ENCODE data around the gene RCL1. TPM values are rescaled to one million over a fixed set of nuclear protein-coding genes. Genes with fewer than 3 reads are reported as not detected.
A peak's percentile ranks its signal among the peaks of the same experiment; 100 is the strongest.

RCL1 gene
- total RNA-seq, 2 experiments from 2014 or later, result 16.8 TPM

- Mint-ChIP-seq H3K36me3 (ENCODE audit: low read depth) (peaks cover 7% of the 10 kb centered on the region), H3K27ac (no peak overlapping the region), H3K9me3 (ENCODE audit: insufficient read depth) (no peaks in the 10 kb centered on the region), H3K4me1 (ENCODE audit: low read depth) (peaks cover 31% of the 10 kb centered on the region), H3K27me3 (ENCODE audit: low read depth) (no peaks in the 10 kb centered on the region), H3K4me3 (no peak overlapping the region)
- no peak for ATAC-seq
- ChIA-PET CTCF (interaction anchor here (0.7 to 1.5 kb wide), 5 partner anchors 32 to 142 kb away, joined by 3 to 5 read pairs (median 3); no protein-coding TSS in a partner anchor), POLR2A (interaction anchor here (0.5 kb wide), 1 partner anchor 1044 kb away, joined by 3 read pairs; no protein-coding TSS in a partner anchor)
- DNase-seq, result no peak
Measured at GRCh38 chr9:4798281-4799032, 5.7 kb downstream of the RCL1 start.

GRCh38 chr9:4799033-4799430 lies 6.3 kb downstream of the RCL1 start:
- H3K4me1 Mint-ChIP-seq (ENCODE audit: low read depth), result peaks cover 26% of the 10 kb centered on the region
- DNase-seq, result no peak
- H3K4me3 Mint-ChIP-seq, result no peak overlapping the region
- peaks cover 12% of the 10 kb centered on the region for H3K36me3 Mint-ChIP-seq (ENCODE audit: low read depth)
- ChIA-PET CTCF (interaction anchor here (1.5 kb wide), 1 partner anchor 125 kb away, joined by 4 read pairs; no protein-coding TSS in a partner anchor), POLR2A (no interaction called here)
- H3K27ac Mint-ChIP-seq, result no peak overlapping the region
- ATAC-seq, result no peak
- H3K27me3 Mint-ChIP-seq (ENCODE audit: low read depth), result no peaks in the 10 kb centered on the region
- no peaks in the 10 kb centered on the region for H3K9me3 Mint-ChIP-seq (ENCODE audit: insufficient read depth)

- Mint-ChIP-seq H3K4me1 (ENCODE audit: low read depth) (peaks cover 19% of the 10 kb centered on the region), H3K27me3 (ENCODE audit: low read depth) (no peaks in the 10 kb centered on the region), H3K4me3 (no peak overlapping the region), H3K27ac (no peak overlapping the region), H3K9me3 (ENCODE audit: insufficient read depth) (no peaks in the 10 kb centered on the region), H3K36me3 (ENCODE audit: low read depth) (peaks cover 13% of the 10 kb centered on the region)
- ChIA-PET POLR2A (no interaction called here), CTCF (no interaction called here)
- DNase-seq (no peak), ATAC-seq (no peak)
Measured at GRCh38 chr9:4799775-4800174, 7.0 kb downstream of the RCL1 start.

DNA sequence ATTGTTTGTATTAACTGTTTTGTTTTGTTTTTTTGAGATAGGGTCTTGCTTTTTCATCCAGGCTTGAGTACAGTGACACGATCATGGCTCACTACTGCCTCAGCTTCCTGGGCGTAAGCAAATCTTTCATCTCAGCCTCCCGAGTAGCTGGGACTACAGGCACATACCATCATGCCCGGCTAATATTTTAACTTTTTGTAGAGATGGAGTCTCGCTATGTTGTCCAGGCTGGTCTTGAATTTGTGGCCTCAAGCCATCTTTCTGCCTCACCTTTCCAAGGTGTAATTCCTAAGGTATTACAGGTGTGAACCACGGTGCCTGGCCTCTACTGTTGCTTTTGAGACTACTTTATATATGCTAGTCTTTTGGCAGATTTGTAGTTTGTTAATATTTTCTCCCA lies 8.4 kb downstream of the RCL1 start:
- Mint-ChIP-seq H3K27ac (no peak overlapping the region), H3K4me1 (ENCODE audit: low read depth) (peaks cover 17% of the 10 kb centered on the region), H3K36me3 (ENCODE audit: low read depth) (peaks cover 26% of the 10 kb centered on the region), H3K9me3 (ENCODE audit: insufficient read depth) (peaks cover 9% of the 10 kb centered on the region), H3K4me3 (no peak overlapping the region), H3K27me3 (ENCODE audit: low read depth) (no peaks in the 10 kb centered on the region)
- ChIA-PET CTCF (no interaction called here), POLR2A (no interaction called here)
- ATAC-seq, result no peak
- no peak for DNase-seq

GRCh38 chr9:4803670-4804530 lies 11.2 kb downstream of the RCL1 start:
- H3K27me3 Mint-ChIP-seq (ENCODE audit: low read depth), result no peaks in the 10 kb centered on the region
- peaks cover 24% of the 10 kb centered on the region for H3K9me3 Mint-ChIP-seq (ENCODE audit: insufficient read depth)
- ATAC-seq, result no peak
- no peak overlapping the region for H3K4me3 Mint-ChIP-seq
- DNase-seq, result no peak
- ChIA-PET CTCF (no interaction called here), POLR2A (interaction anchor here (0.5 to 0.7 kb wide), 2 partner anchors 14 to 218 kb away, joined by 3 to 4 read pairs; no protein-coding TSS in a partner anchor)
- H3K4me1 Mint-ChIP-seq (ENCODE audit: low read depth), result peaks cover 9% of the 10 kb centered on the region
- peaks cover 48% of the 10 kb centered on the region for H3K36me3 Mint-ChIP-seq (ENCODE audit: low read depth)
- H3K27ac Mint-ChIP-seq, result no peak overlapping the region

DNA sequence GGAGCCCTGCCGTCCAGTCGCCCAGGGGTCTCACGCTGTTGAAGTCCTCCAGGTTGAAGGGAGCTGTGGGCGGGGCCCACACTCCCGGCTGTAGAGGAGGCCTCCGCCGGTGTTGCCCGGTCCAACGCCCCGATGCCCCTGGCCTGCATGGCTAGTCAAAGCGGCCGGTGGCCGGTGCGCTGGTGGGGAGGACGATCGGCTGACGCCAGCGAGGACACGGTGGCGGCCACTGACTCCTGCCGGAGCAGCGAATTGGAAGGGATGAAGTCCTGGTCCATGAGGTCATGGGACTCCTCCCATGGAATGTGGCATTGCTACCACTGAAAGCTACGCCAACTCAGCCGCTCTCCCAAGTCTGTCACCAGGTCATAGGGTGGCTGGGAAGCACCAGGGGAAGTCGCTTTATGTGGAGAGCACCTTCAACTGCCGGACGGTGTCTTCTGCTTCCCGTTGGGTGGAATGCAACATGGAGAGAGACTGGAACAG lies 11.8 kb downstream of the RCL1 start:
- Mint-ChIP-seq H3K4me1 (ENCODE audit: low read depth) (peaks cover 6% of the 10 kb centered on the region), H3K27ac (no peak overlapping the region), H3K36me3 (ENCODE audit: low read depth) (peaks cover 53% of the 10 kb centered on the region), H3K27me3 (ENCODE audit: low read depth) (no peaks in the 10 kb centered on the region), H3K4me3 (no peak overlapping the region), H3K9me3 (ENCODE audit: insufficient read depth) (peaks cover 24% of the 10 kb centered on the region)
- CTCF ChIA-PET, result interaction anchor here (1.0 kb wide), 1 partner anchor 42 kb away, joined by 3 read pairs; no protein-coding TSS in a partner anchor
- DNase-seq (no peak), ATAC-seq (no peak)
- POLR2A ChIA-PET, result interaction anchor here (0.5 kb wide), 1 partner anchor 218 kb away, joined by 4 read pairs; no protein-coding TSS in a partner anchor

DNA sequence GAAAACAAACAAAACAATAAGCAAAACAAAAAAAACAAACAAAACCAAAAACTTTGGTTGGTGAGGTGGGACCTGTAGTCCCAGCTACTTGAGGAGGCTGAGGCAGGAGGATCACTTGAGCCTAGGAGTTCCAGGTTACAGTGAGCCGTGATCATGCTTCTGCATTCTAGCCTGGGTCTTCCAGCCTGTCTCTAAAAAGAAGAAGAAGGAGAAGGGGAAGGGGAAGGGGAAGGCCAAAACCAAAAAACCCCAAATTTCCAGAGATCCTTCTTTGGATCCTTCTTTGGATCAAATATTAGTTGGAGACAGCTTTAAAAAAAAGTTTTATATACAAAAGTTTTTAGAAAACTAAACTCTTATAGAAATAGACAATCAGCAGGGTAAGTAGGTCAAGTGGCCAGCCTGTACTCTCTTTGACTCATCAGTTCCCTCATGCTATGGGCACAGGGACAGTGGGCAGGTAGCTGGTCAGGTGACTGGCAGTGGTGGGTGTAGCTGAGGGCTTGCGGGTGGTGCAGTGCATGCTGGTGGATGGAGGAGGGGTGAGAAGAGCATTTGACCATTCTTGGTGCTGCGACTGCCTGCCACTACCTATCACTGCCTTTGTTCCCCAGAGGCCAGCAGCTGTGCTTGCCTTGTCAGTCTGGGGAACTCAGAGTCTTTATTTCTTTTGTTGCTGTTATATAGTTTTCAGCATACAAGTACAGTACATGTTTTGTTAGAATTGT lies 12.6 kb downstream of the RCL1 start:
- POLR2A ChIA-PET, result no interaction called here
- ATAC-seq, result no peak
- no peak overlapping the region for H3K4me3 Mint-ChIP-seq
- peaks cover 25% of the 10 kb centered on the region for H3K9me3 Mint-ChIP-seq (ENCODE audit: insufficient read depth)
- no peaks in the 10 kb centered on the region for H3K27me3 Mint-ChIP-seq (ENCODE audit: low read depth)
- DNase-seq, result no peak
- no peak overlapping the region for H3K27ac Mint-ChIP-seq
- peaks cover 53% of the 10 kb centered on the region for H3K36me3 Mint-ChIP-seq (ENCODE audit: low read depth)
- CTCF ChIA-PET, result interaction anchor here (1.0 to 1.2 kb wide), 2 partner anchors 8 to 42 kb away, joined by 3 read pairs; no protein-coding TSS in a partner anchor
- peaks cover 6% of the 10 kb centered on the region for H3K4me1 Mint-ChIP-seq (ENCODE audit: low read depth)

DNA sequence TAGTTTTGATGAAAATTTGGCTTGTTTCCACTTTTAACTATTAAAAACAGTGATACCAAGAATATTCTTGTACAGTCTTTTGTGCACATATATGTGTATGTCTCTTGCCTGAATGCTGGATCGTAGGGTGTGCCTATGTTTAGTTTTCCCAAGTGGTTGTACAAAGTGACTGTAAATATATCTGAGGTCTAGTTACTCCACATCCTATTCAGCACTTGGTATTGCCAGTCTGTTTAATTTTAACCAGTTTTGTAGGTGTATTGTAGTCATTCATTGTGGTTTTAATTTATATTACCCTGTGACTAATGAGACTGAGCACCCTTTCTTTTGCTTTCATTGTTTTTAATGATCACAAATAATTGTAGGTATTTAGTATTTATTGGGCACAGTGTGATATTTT lies 17.8 kb downstream of the RCL1 start:
- DNase-seq (no peak), ATAC-seq (no peak)
- Mint-ChIP-seq H3K9me3 (ENCODE audit: insufficient read depth) (peaks cover 35% of the 10 kb centered on the region), H3K4me1 (ENCODE audit: low read depth) (peaks cover 28% of the 10 kb centered on the region), H3K4me3 (no peak overlapping the region), H3K27me3 (ENCODE audit: low read depth) (no peaks in the 10 kb centered on the region), H3K36me3 (ENCODE audit: low read depth) (peaks cover 49% of the 10 kb centered on the region), H3K27ac (no peak overlapping the region)
- ChIA-PET CTCF (interaction anchor here (1.6 kb wide), 1 partner anchor 17 kb away, joined by 6 read pairs; no protein-coding TSS in a partner anchor), POLR2A (interaction anchor here (0.6 kb wide), 1 partner anchor 16 kb away, joined by 5 read pairs; no protein-coding TSS in a partner anchor)

DNA sequence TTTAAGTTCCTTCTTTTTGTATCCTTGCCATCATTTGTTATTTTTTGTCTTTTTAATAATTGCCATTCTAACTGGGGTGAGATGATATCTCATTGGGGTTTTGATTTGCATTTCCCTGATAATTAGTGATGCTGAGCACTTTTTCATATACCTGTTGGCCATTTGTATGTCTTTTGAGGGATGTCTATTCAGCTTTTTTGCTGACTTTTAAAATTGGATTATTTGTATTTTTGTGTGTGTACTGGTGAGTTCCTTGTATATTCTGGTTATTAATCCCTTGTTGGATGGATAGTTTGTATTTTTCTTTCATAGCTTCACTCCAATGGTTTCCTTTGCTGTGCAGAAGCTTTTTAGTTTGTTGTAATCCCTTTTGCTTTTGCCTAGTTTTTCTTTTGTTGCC lies 19.1 kb downstream of the RCL1 start:
- Mint-ChIP-seq H3K9me3 (ENCODE audit: insufficient read depth) (peaks cover 23% of the 10 kb centered on the region), H3K27me3 (ENCODE audit: low read depth) (no peaks in the 10 kb centered on the region)
- CTCF ChIA-PET, result no interaction called here

GRCh38 chr9:4812858-4813257 lies 20.1 kb downstream of the RCL1 start:
- no peak overlapping the region for H3K27ac Mint-ChIP-seq
- POLR2A ChIA-PET, result interaction anchor here (0.6 to 1.4 kb wide), 2 partner anchors 20 to 505 kb away, joined by 3 read pairs; no protein-coding TSS in a partner anchor
- peaks cover 32% of the 10 kb centered on the region for H3K36me3 Mint-ChIP-seq (ENCODE audit: low read depth)
- no peak for ATAC-seq
- no peaks in the 10 kb centered on the region for H3K27me3 Mint-ChIP-seq (ENCODE audit: low read depth)
- no peak for DNase-seq
- peaks cover 16% of the 10 kb centered on the region for H3K9me3 Mint-ChIP-seq (ENCODE audit: insufficient read depth)
- no peak overlapping the region for H3K4me3 Mint-ChIP-seq
- H3K4me1 Mint-ChIP-seq (ENCODE audit: low read depth), result peaks cover 33% of the 10 kb centered on the region
- CTCF ChIA-PET, result interaction anchor here (1.6 kb wide), 1 partner anchor 19 kb away, joined by 4 read pairs; no protein-coding TSS in a partner anchor

More for the DNA sequence above, 19.1 kb downstream of the RCL1 start:
- POLR2A ChIA-PET, result no interaction called here
- ATAC-seq (no peak), DNase-seq (no peak)
- H3K27ac Mint-ChIP-seq, result no peak overlapping the region
- no peak overlapping the region for H3K4me3 Mint-ChIP-seq
- H3K36me3 Mint-ChIP-seq (ENCODE audit: low read depth), result peaks cover 37% of the 10 kb centered on the region
- peaks cover 33% of the 10 kb centered on the region for H3K4me1 Mint-ChIP-seq (ENCODE audit: low read depth)

DNA sequence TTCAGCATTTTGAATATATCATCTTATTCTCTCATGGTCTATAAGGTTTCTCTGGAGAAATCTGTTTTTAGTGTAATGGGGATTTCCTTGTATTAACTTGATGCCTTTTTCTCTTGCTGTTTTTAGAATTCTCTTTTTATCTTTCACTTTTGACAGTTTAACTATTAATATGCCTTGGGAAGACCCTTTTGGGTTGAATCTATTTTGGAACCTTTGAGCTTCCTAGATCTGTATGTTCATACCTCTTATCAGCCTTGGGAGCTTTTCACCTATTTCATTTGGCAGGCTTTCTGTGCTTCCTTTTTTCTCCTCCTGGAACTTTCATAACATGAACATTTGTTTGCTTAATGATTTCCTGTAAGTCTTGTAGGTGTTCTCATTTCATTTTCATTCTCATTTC lies 22.2 kb downstream of the RCL1 start:
- Mint-ChIP-seq H3K9me3 (ENCODE audit: insufficient read depth) (peaks cover 15% of the 10 kb centered on the region), H3K27me3 (ENCODE audit: low read depth) (no peaks in the 10 kb centered on the region), H3K4me3 (no peak overlapping the region), H3K4me1 (ENCODE audit: low read depth) (peaks cover 28% of the 10 kb centered on the region), H3K27ac (peak overlapping the region; percentile 65), H3K36me3 (ENCODE audit: low read depth) (peaks cover 18% of the 10 kb centered on the region)
- ATAC-seq (no peak), DNase-seq (no peak)
- POLR2A ChIA-PET, result interaction anchor here (1.4 kb wide), 1 partner anchor 22 kb away, joined by 4 read pairs; the partner anchor contains the start of gene RCL1
- CTCF ChIA-PET, result interaction anchor here (0.7 to 1.3 kb wide), 4 partner anchors 18 to 178 kb away, joined by 3 to 4 read pairs (median 3); no protein-coding TSS in a partner anchor
